Hepatocyte (in vitro differentiated cells): ENCODE measurements around the gene MUSK. TPM values are rescaled to one million over a fixed set of nuclear protein-coding genes. Genes with fewer than 3 reads are reported as not detected.
A peak's percentile ranks its signal among the peaks of the same experiment; 100 is the strongest.

Experiments used
- DNase-seq: peaks from one replicate; pipeline ENCODE4 v3.0.0-alpha.2; 2016; ENCODE audit warnings: low spot score
- H2AFZ ChIP-seq: fragments of 200-600 bp; sonication (generic); 2 replicates; pipeline ENCODE4 v1.6.0; 2016; ENCODE audit warnings: antibody characterized with exemption, mild to moderate bottlenecking
- H3K27ac ChIP-seq: fragments of 200-600 bp; sonication (generic); 2 replicates; pipeline ENCODE4 v1.5.1; 2016; ENCODE audit warnings: mild to moderate bottlenecking
- H3K27me3 ChIP-seq: fragments of 200-600 bp; sonication (generic); 2 replicates; pipeline ENCODE4 v1.6.1; 2016
- H3K36me3 ChIP-seq: fragments of 200-600 bp; sonication (generic); replicated peaks from 2 replicates; pipeline ENCODE4 v1.5.1; 2016; ENCODE audit warnings: low read depth; ENCODE audit not compliant: insufficient read depth
- H3K4me1 ChIP-seq: fragments of 200-600 bp; sonication (generic); 2 replicates; pipeline ENCODE4 v1.5.1; 2016; ENCODE audit warnings: mild to moderate bottlenecking, moderate library complexity; ENCODE audit not compliant: insufficient read depth
- H3K4me2 ChIP-seq: fragments of 200-600 bp; sonication (generic); 2 replicates; pipeline ENCODE4 v1.6.0; 2016
- H3K4me3 ChIP-seq: fragments of 200-600 bp; sonication (generic); 2 replicates; pipeline ENCODE4 v1.5.1; 2016; ENCODE audit warnings: mild to moderate bottlenecking
- H3K79me2 ChIP-seq: fragments of 200-600 bp; sonication (generic); 2 replicates; pipeline ENCODE4 v1.6.0; 2017; ENCODE audit warnings: mild to moderate bottlenecking
- H3K9me2 ChIP-seq: fragments of 200-600 bp; sonication (generic); replicated peaks from 2 replicates; pipeline ENCODE4 v1.6.0; 2017; ENCODE audit warnings: mild to moderate bottlenecking; ENCODE audit not compliant: insufficient read depth
- H3K9me3 ChIP-seq: fragments of 200-600 bp; sonication (generic); 2 replicates; pipeline ENCODE4 v1.5.1; 2016; ENCODE audit warnings: low read depth, mild to moderate bottlenecking
- H4K20me1 ChIP-seq: fragments of 200-600 bp; sonication (generic); 2 replicates; pipeline ENCODE4 v1.6.0; 2016; ENCODE audit warnings: mild to moderate bottlenecking; ENCODE audit not compliant: insufficient read depth, poor library complexity, severe bottlenecking
- EZH2 ChIP-seq: fragments of 200-600 bp; sonication (generic); IDR thresholded peaks from 2 replicates; pipeline ENCODE4 v1.6.1; 2016; ENCODE audit warnings: antibody characterized with exemption, mild to moderate bottlenecking, borderline replicate concordance
- EZH2phosphoT487 ChIP-seq: fragments of 200-600 bp; sonication (generic); IDR thresholded peaks from one replicate; pipeline ENCODE4 v1.6.1; 2018; ENCODE audit warnings: antibody characterized with exemption, mild to moderate bottlenecking, low read depth, moderate library complexity; ENCODE audit not compliant: unreplicated experiment, severe bottlenecking
- WGBS: methylation state at CpG from one replicate; pipeline ENCODE4 v1.1.6; 2016; ENCODE audit warnings: low lambda C conversion rate; ENCODE audit errors: missing lambda C conversion rate; 5-methylcytosine and 5-hydroxymethylcytosine counted together
- polyA plus RNA-seq: library from polyadenylated mRNA; unstranded; fragments of >200 nt; fragmentation: Nextera tagmentation; extraction: Ambion mirVana; gene quantifications from 2 replicates; pipeline ENCODE4 v1.2.1, GENCODE V29; 2016
- total RNA-seq: library from RNA; depleted of rRNA; stranded (reverse); fragments of >200 nt; gene quantifications from 2 replicates; pipeline ENCODE4 v1.2.3, GENCODE V29; 2014
- TF ChIP-seq, protein P1 (sequence below): fragments of 200-600 bp; sonication (generic); IDR thresholded peaks from 2 replicates; pipeline ENCODE4 v1.5.1; 2016; ENCODE audit warnings: antibody characterized with exemption, mild to moderate bottlenecking; ENCODE audit not compliant: poor library complexity

The MUSK gene
- 0.47 and 1.2 TPM in 2 replicates for total RNA-seq
- 0.60 TPM in 1 of 2 replicates, not detected in the other for polyA plus RNA-seq

DNA sequence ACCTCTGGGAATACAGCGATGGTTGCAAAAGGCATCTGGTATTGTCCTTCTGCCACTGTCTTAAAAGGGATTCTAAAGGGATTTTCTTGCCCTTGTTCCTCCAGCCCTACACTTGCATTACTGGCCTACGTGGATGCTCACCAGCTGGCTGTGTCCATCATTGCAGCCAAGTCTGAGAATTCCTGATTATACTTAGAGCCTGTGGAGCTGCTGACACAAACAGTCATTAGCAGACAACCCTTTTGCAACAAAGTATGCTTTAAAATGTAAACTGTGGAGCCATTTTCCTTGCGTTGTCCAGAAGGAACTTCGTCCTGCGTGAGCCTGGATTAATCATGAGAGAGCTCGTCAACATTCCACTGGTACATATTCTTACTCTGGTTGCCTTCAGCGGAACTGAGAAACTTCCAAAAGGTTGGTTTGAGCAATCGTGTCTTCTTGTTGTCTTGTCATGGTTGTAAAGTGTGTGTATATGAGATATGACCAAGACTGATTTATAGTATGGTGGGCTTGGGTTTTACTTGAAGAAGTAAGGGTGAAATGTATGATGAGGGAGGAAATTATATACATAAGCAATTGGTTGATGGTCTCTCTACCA, at the start of gene MUSK:
Gene MUSK, plus strand, starts transcription at position 222 of the 598 bp plus-strand sequence. Its CDS starts 114 bp downstream, at position 336.
- Histone ChIP-seq H4K20me1 (no peaks in the 10 kb centered on the region), H3K9me2 (no peaks in the 10 kb centered on the region), H3K36me3 (no peaks in the 10 kb centered on the region), H3K9me3 (no peaks in the 10 kb centered on the region), H3K4me2 (peak within 1 kb of the TSS; percentile 15), H3K4me1 (peaks cover 7% of the 10 kb centered on the region), H3K27ac (no peak within 1 kb of the TSS), H3K79me2 (no peaks in the 10 kb centered on the region), H3K4me3 (no peak within 1 kb of the TSS), H2AFZ (no peak within 1 kb of the TSS), H3K27me3 (no peaks in the 10 kb centered on the region)
- TF ChIP-seq EZH2 (no peak), EZH2phosphoT487 (no peak)
- TF ChIP-seq, protein P1, sequence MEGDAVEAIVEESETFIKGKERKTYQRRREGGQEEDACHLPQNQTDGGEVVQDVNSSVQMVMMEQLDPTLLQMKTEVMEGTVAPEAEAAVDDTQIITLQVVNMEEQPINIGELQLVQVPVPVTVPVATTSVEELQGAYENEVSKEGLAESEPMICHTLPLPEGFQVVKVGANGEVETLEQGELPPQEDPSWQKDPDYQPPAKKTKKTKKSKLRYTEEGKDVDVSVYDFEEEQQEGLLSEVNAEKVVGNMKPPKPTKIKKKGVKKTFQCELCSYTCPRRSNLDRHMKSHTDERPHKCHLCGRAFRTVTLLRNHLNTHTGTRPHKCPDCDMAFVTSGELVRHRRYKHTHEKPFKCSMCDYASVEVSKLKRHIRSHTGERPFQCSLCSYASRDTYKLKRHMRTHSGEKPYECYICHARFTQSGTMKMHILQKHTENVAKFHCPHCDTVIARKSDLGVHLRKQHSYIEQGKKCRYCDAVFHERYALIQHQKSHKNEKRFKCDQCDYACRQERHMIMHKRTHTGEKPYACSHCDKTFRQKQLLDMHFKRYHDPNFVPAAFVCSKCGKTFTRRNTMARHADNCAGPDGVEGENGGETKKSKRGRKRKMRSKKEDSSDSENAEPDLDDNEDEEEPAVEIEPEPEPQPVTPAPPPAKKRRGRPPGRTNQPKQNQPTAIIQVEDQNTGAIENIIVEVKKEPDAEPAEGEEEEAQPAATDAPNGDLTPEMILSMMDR: no peak
- 69% methylated on average over 8 of the region's 8 CpGs for WGBS
- DNase-seq: no peak

DNA sequence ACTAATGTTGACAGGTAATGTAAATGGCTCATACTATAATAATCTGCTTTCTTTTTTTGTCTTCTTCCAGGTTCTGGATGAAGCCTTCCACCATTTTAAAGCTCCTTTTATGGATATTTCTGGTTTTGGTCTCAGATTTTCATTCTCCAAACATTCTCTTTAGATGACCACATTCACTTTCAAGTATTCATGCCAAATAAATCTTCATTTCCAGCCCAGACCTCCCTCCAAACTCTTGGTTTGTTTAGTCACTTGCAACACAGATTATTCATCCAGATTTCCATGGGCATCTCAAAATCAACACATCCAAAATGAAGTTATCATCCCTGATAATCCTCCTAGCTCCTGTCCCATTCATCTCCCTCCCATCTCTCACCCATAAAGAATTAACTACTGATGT, 48.8 kb upstream of the MUSK start:
- Histone ChIP-seq H3K27ac (no peak overlapping the region), H3K4me3 (no peak overlapping the region), H3K9me3 (no peaks in the 10 kb centered on the region), H3K4me2 (no peak overlapping the region), H3K9me2 (no peaks in the 10 kb centered on the region), H3K27me3 (no peaks in the 10 kb centered on the region), H4K20me1 (no peaks in the 10 kb centered on the region), H2AFZ (no peak overlapping the region), H3K79me2 (no peaks in the 10 kb centered on the region), H3K36me3 (no peaks in the 10 kb centered on the region), H3K4me1 (no peaks in the 10 kb centered on the region)
- DNase-seq: no peak
- TF ChIP-seq EZH2: no peak

DNA sequence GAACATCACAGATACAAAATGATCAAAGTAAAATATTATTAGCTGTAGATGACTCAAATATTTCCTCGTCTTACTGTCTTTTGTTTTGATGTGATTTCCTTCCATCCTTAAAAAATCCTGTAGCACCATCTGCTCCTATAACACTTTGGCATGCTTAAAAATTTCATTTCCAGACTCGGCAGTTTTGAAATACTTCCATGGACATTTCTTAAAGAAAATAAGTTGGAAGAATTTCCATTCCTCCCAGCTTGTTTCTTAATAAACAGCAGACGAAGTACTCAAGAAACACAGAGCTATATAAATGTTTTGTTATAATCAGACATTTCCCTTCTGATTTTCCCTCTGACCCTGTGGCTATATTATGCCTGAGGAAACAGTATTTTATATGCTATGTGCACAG, 47.9 kb upstream of the MUSK start:
- TF ChIP-seq, protein P1: no peak
- TF ChIP-seq EZH2 (no peak), EZH2phosphoT487 (no peak)
- Histone ChIP-seq H2AFZ (no peak overlapping the region), H3K27me3 (no peaks in the 10 kb centered on the region), H3K36me3 (no peaks in the 10 kb centered on the region), H3K79me2 (no peaks in the 10 kb centered on the region), H3K27ac (no peak overlapping the region), H3K9me3 (no peaks in the 10 kb centered on the region), H4K20me1 (no peaks in the 10 kb centered on the region), H3K4me1 (no peaks in the 10 kb centered on the region), H3K9me2 (no peaks in the 10 kb centered on the region), H3K4me2 (no peak overlapping the region), H3K4me3 (no peak overlapping the region)
- 56% methylated on average over 3 of the region's 3 CpGs for WGBS
- no peak for DNase-seq

DNA sequence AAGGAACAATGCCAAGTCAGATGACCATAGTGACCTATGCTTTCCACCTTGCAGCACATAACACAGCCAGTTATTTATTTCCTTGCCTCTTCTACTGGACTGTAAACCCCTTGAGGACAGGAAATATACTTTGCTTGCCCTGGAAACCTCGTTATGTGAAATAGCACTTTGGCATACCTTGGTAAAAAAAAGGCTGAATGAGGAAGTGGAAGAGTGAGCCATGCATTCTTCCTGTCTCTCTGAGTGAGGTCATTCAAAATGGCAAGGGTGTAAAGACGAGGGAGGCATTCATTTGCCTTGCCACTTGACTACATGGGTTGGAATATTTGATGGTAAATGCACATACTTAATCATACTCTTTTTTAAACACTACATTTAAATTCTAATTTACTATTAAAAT, 46.2 kb upstream of the MUSK start:
- Histone ChIP-seq H3K4me1 (no peaks in the 10 kb centered on the region), H3K79me2 (no peaks in the 10 kb centered on the region), H3K36me3 (no peaks in the 10 kb centered on the region), H3K27me3 (no peaks in the 10 kb centered on the region), H3K9me3 (no peaks in the 10 kb centered on the region), H3K4me3 (no peak overlapping the region), H3K9me2 (no peaks in the 10 kb centered on the region), H3K27ac (no peak overlapping the region), H4K20me1 (no peaks in the 10 kb centered on the region), H3K4me2 (no peak overlapping the region), H2AFZ (no peak overlapping the region)
- TF ChIP-seq EZH2phosphoT487: no peak
- TF ChIP-seq, protein P1: no peak
- no peak for TF ChIP-seq EZH2
- WGBS: 93% methylated on average over 2 of the region's 2 CpGs
- no peak for DNase-seq
